Mononuclear cell (primary cell): ENCODE measurements around the gene MYH11. TPM values are rescaled to one million over a fixed set of nuclear protein-coding genes. Genes with fewer than 3 reads are reported as not detected.
"Not testable (repeated sequence)": the region's sequence is repeated elsewhere in the genome, so short reads cannot be mapped to it uniquely, and the experiment has no call there.

ENCODE experiments used
- H3K27me3 ChIP-seq: 2 replicates; pipeline ENCODE4 v1.6.0; 2011; ENCODE audit warnings: low read length, control low read depth; ENCODE audit not compliant: insufficient read depth
- H3K4me1 ChIP-seq: 2 replicates; pipeline ENCODE4 v1.5.1; 2011; ENCODE audit warnings: mild to moderate bottlenecking, low read length, control low read depth; ENCODE audit not compliant: insufficient read depth
- H3K4me3 ChIP-seq: 2 replicates; pipeline ENCODE4 v1.5.1; 2011; ENCODE audit warnings: mild to moderate bottlenecking, low read length, moderate library complexity
- H3K9me3 ChIP-seq: 2 replicates; pipeline ENCODE4 v1.5.1; 2011; ENCODE audit warnings: low read depth, mild to moderate bottlenecking, control low read depth, low read length
- total RNA-seq: library from RNA; depleted of rRNA; stranded (reverse); fragments of >200 nt; gene quantifications from one replicate; pipeline ENCODE4 v1.2.3, GENCODE V29; 2012

The MYH11 gene
- total RNA-seq, 1 donor = 0.10 TPM

DNA sequence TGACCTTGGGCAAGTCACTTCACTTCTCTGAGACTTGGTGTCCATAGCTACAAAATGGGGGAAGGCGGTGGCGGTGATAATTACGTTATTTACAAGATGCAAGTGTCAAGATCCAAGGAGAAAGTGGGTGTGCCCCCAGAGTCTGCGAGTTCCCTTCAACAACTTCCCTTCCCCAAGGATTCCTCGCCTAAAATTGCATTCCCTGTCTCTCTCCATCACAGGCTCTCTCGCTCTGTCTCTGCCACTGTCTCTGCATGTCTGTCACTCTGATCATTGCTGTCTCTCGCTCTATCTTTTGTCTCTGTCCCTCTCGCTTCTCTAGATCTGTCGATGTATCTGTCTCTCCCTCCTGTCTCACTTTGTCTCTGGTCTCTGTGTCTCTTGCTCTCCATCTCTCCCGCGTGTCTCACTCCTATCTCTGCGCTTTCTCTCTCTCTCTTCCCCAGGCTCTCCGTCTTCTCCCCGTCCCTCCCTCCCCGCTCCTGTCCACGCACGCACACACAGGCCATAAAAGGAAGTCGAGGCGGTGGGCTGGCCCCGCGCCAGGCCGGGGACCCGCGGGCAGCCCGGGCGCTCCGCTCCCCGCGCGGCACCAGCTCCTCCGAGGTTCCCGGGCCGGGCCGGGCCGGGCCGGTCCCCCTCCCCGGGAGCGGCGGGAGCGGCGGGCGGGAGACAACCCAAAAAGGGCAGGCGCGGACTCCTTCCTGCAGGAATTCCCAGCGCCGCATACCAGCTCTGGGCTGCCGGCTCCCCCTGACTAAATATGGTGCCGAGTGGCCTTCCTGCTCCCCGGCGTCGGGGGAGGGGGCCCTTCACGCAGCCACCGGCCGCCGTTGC is 1.1 kb upstream of the MYH11 start:
- Histone ChIP-seq H3K4me3 (no peak overlapping the region), H3K4me1 (peaks cover 14% of the 10 kb centered on the region), H3K27me3 (peaks cover 37% of the 10 kb centered on the region), H3K9me3 (no peaks in the 10 kb centered on the region)

GRCh38 chr16:15856182-15856581 is 646 bp downstream of the MYH11 start:
- Histone ChIP-seq H3K9me3 (no peaks in the 10 kb centered on the region), H3K4me1 (peaks cover 14% of the 10 kb centered on the region), H3K4me3 (no peak overlapping the region), H3K27me3 (peaks cover 37% of the 10 kb centered on the region)

- peaks cover 14% of the 10 kb centered on the region for H3K4me1 ChIP-seq
- H3K9me3 ChIP-seq = no peaks in the 10 kb centered on the region
- peaks cover 37% of the 10 kb centered on the region for H3K27me3 ChIP-seq
- H3K4me3 ChIP-seq = no peak overlapping the region
Measured at GRCh38 chr16:15855704-15856003, 1.2 kb downstream of the MYH11 start.

- no peaks in the 10 kb centered on the region for H3K9me3 ChIP-seq
Measured at GRCh38 chr16:15854906-15855703, 1.7 kb downstream of the MYH11 start.

GRCh38 chr16:15854061-15854460 is 2.8 kb downstream of the MYH11 start:
- Histone ChIP-seq H3K4me1 (peaks cover 14% of the 10 kb centered on the region), H3K4me3 (no peak overlapping the region)

More at GRCh38 chr16:15854906-15855703, 1.7 kb downstream of the MYH11 start:
- Histone ChIP-seq H3K4me1 (peaks cover 14% of the 10 kb centered on the region), H3K27me3 (peaks cover 37% of the 10 kb centered on the region), H3K4me3 (no peak overlapping the region)

GRCh38 chr16:15853021-15853420 is 3.8 kb downstream of the MYH11 start:
- H3K27me3 ChIP-seq = peaks cover 32% of the 10 kb centered on the region
- peaks cover 13% of the 10 kb centered on the region for H3K4me1 ChIP-seq
- H3K9me3 ChIP-seq = no peaks in the 10 kb centered on the region
- no peak overlapping the region for H3K4me3 ChIP-seq

More at GRCh38 chr16:15854061-15854460, 2.8 kb downstream of the MYH11 start:
- Histone ChIP-seq H3K9me3 (no peaks in the 10 kb centered on the region), H3K27me3 (peaks cover 35% of the 10 kb centered on the region)

- not testable (repeated sequence) for H3K27me3 ChIP-seq, H3K4me3 ChIP-seq, H3K4me1 ChIP-seq, H3K9me3 ChIP-seq
Measured at GRCh38 chr16:15850555-15850954, 6.3 kb downstream of the MYH11 start.

DNA sequence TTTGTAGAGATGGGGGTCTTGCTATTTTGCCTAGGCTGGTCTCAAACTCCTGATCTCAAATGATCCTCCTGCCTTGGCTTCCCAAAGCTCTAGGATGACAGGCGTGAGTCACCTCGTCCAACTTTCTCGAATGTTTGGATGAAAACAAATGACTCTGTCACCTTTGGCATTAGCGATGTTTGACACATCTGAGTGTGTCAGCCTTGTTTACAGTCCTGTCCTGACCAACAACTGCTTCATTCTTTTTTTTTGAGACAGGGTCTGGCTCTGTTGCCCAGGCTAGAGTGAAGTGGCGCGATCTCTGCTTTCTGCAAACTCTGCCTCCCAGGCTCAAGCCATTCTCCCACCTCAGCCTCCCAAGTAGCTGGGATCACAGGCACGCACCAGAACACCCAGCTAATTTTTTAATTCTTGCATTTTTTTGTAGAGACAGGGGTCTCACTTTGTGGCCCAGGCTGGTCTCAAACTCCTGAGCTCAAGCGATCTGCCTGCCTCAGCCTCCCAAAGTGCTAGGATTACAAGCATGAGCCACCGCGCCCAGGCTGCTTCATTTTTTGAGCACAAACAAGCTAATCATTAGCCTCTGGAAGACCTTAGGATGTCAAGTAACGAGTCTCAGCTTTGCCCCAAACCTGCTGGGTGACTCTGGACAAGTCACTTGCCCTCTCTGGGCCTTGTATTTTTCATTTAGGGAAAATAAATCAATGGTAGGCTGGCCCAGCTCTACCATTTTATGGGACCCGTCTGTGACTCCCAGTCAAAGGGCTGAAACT is 7.4 kb downstream of the MYH11 start:
- Histone ChIP-seq H3K4me3 (no peak overlapping the region), H3K4me1 (no peaks in the 10 kb centered on the region), H3K9me3 (no peaks in the 10 kb centered on the region), H3K27me3 (no peaks in the 10 kb centered on the region)

GRCh38 chr16:15847611-15848175 is 9.1 kb downstream of the MYH11 start:
- no peaks in the 10 kb centered on the region for H3K9me3 ChIP-seq
- H3K27me3 ChIP-seq = no peaks in the 10 kb centered on the region
- H3K4me3 ChIP-seq = no peak overlapping the region
- H3K4me1 ChIP-seq = no peaks in the 10 kb centered on the region

DNA sequence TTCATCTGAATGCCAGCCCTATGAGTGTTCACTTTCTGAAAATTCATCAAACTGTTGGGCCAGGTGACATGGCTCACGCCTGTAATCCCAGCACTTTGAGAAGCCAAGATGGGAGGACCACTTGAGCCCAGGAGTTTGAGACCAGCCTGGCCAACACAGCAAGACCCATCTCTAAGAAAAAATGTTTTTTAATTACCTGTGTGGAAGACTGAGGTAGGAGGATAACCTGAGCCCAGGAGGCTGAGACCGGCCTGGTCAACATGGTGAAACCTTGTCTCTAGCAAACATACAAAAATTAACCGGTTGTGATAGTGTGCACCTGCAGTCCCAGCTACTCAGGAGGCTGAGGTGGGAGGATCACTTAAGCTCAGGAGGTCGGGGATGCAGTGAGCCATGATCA is 10.3 kb downstream of the MYH11 start:
- no peaks in the 10 kb centered on the region for H3K27me3 ChIP-seq
- H3K4me1 ChIP-seq = no peaks in the 10 kb centered on the region

GRCh38 chr16:15843635-15844279 is 13.1 kb downstream of the MYH11 start:
- Histone ChIP-seq H3K4me1 (no peaks in the 10 kb centered on the region), H3K27me3 (no peaks in the 10 kb centered on the region), H3K9me3 (no peaks in the 10 kb centered on the region), H3K4me3 (no peak overlapping the region)

More for the DNA sequence above, 10.3 kb downstream of the MYH11 start:
- Histone ChIP-seq H3K4me3 (no peak overlapping the region), H3K9me3 (no peaks in the 10 kb centered on the region)

GRCh38 chr16:15839204-15839603 is 17.6 kb downstream of the MYH11 start:
- not testable (repeated sequence) for H3K4me3 ChIP-seq, H3K4me1 ChIP-seq, H3K9me3 ChIP-seq, H3K27me3 ChIP-seq

DNA sequence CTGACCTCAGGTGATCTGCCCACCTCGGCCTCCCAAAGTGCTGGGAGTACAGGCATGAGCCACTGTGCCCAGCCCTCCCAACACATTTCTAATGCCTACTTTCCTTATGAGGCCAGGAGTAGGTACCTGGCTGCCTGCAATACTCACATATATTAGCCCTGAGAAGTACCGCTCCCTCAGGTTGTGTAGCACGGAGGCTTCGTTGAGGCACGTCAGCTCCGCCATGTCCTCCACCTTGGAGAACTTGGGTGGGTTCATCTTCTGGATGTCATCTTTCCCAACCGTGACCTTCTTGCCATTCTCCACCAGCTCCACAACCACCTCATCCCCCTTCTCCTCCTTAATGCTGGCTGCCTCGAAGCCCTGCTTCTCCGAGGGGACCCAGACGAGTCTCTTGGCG is 19.1 kb downstream of the MYH11 start:
- Histone ChIP-seq H3K4me1 (peaks cover 20% of the 10 kb centered on the region), H3K4me3 (no peak overlapping the region), H3K27me3 (no peaks in the 10 kb centered on the region), H3K9me3 (no peaks in the 10 kb centered on the region)

DNA sequence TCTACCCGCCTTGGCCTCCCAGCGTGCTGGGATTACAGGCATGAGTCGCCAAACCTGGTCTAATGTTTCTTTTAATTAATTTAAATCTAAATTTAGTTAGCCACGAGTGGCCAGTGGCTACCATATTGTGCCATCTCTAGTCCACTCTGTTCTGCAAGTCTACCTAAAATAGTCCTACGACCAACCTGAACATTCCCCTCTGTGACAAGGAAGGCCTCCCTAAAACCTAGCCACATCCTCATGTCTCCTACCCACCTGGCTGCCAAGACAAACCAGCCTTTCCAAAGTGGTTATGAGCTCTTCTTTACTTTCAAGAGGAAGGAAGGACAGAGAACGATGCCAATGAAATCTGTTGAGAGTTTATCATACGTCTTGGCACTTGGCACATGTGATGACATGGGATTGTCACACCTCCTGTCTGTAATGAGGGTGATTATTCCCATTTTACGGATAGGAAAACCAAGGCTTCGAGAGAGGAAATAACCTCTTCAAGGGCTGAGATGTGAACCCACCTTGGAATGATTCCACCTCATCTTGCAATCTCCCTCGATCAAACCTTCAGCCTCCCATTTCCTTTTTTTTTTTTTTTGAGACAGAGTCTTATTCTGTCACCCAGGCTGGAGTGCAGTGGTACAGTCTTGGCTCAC is 19.7 kb downstream of the MYH11 start:
- no peaks in the 10 kb centered on the region for H3K27me3 ChIP-seq
- no peaks in the 10 kb centered on the region for H3K9me3 ChIP-seq
- H3K4me3 ChIP-seq = no peak overlapping the region
- H3K4me1 ChIP-seq = peaks cover 20% of the 10 kb centered on the region
